ENCODE measurements around the gene CYFIP1.

Gene CYFIP1

DNA sequence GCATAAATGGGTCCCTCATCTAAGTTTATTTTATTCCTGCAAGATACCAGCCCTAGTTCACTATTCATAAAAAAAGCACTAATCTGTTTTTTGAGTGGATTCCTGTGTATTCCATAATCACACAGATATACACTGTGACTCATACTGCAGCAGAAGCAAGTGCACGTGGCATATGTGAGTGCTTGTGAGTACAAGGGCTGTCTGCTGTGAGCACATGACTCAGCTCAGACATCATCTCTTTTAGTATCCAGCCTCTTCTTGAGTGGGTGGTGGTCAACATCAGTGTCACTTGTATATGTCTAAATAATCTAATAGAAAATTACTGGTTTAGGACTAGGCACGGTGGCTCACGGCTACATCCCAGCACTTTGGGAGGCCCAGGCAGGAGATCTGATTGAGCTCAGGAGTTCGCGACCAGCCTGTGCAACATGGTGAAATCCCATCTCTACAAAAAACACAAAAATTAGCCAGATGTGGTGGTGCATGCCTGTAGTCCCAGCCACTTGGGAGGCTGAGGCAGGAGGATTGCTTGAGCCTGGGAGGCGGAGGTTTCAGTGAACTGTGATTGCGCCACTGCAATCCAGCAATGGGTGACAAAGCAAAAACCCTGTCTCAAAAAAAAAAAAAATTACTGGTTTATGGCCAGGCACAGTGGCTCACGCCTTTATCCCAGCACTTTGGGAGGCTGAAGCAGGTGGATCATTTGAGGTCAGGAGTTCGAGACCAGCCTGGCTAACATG is 91.9 kb downstream of the CYFIP1 start:
- peaks cover 25 to 32% of the 10 kb centered on the region in 2 experiments for H3K36me3 ChIP-seq (ENCODE audit: control insufficient read depth in 1 of 2, insufficient read depth in 2 of 2, low read length in 2 of 2)
- H4K91ac ChIP-seq (ENCODE audit: low read depth, low read length) = no peak overlapping the region
- H3K4ac ChIP-seq (ENCODE audit: low read depth, low read length) = no peak overlapping the region
- no peaks in the 10 kb centered on the region for H3K27me3 ChIP-seq (ENCODE audit: insufficient read depth, low read length)
- peaks cover 2% of the 10 kb centered on the region for H3K9me3 ChIP-seq (ENCODE audit: insufficient read depth, low read depth, low read length)
- H4K8ac ChIP-seq (ENCODE audit: low read depth, low read length) = no peak overlapping the region
- no peak overlapping the region for H2AFZ ChIP-seq (ENCODE audit: insufficient read depth, low read length, poor library complexity)
- H3K18ac ChIP-seq (ENCODE audit: low read length) = no peak overlapping the region
- no peak overlapping the region for H3K27ac ChIP-seq (ENCODE audit: low read depth, low read length)
- H3K4me3 ChIP-seq (ENCODE audit: low read depth, low read length) = no peak overlapping the region
- no peak overlapping the region for H2AK5ac ChIP-seq (ENCODE audit: low read length)
- H3K23ac ChIP-seq (ENCODE audit: low read length) = no peak overlapping the region
- H2BK5ac ChIP-seq (ENCODE audit: low read depth, low read length, poor library complexity) = no peak overlapping the region
- no peak overlapping the region for H3K4me2 ChIP-seq (ENCODE audit: low read length)
- no peaks in the 10 kb centered on the region for H3K79me2 ChIP-seq (ENCODE audit: control insufficient read depth, insufficient read depth, low read length, poor library complexity)
- no peak overlapping the region for H2BK12ac ChIP-seq (ENCODE audit: low read length)
- no peak overlapping the region for H3K9ac ChIP-seq (ENCODE audit: low read length)
- no peak overlapping the region for H4K12ac ChIP-seq (ENCODE audit: low read depth, low read length)
- peak; percentile 64 to 73 for DNase-seq
- no CpG with 5 or more reads among the region's 9 CpGs for WGBS (ENCODE audit: extremely low coverage, insufficient coverage, insufficient read length)
- H2BK120ac ChIP-seq (ENCODE audit: insufficient read depth, low read length, poor library complexity) = no peak overlapping the region
- H3K14ac ChIP-seq (ENCODE audit: low read length) = no peak overlapping the region
- peaks cover 6 to 9% of the 10 kb centered on the region in 2 experiments for H3K4me1 ChIP-seq (ENCODE audit: control insufficient read depth in 1 of 2, insufficient read depth in 2 of 2, low read length in 2 of 2)
- H3K79me1 ChIP-seq (ENCODE audit: low read length) = peaks cover 2% of the 10 kb centered on the region

DNA sequence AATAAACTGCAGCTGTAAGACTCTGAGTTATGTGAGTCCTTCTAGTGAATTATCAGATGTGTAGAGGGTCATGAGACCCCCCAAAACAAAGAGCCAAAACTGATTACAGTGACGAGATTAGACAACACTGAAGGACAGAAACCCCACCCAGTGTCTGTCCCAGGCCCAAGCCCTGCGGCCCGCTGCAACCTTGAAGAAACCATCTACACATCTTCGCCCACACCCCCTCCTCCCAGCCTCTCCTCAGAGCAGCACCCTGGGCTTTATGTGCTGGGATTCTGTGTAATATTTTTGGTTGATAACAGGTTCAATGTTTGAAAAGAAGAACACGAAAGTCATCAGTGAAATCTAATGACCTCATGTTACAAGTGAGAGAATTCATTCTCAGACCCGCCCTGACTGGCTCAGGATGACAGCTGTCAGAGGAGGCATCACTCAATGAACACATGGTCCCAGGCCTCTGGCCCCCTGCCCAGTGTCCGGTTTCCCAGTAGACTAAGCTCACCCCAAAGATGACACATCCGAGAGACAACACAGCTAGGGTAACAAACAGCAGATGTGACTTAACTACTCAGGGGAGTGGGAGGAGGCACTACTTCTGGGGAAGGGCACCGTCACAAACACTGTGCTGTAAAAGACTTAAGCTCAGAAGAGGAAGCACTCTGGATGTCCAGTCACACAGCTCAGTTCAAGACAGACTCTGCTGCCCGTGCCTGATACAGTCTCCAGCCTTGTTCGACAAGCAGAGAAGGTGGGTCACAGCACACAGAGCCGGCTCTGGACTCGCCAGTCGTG is 92.8 kb downstream of the CYFIP1 start:
- H2BK12ac ChIP-seq (ENCODE audit: low read length) = no peak overlapping the region
- H3K14ac ChIP-seq (ENCODE audit: low read length) = no peak overlapping the region
- no peaks in the 10 kb centered on the region for H3K79me1 ChIP-seq (ENCODE audit: low read length)
- H4K91ac ChIP-seq (ENCODE audit: low read depth, low read length) = no peak overlapping the region
- no peak overlapping the region for H3K23ac ChIP-seq (ENCODE audit: low read length)
- H3K9me3 ChIP-seq (ENCODE audit: insufficient read depth, low read depth, low read length) = peaks cover 2% of the 10 kb centered on the region
- no peak overlapping the region for H4K8ac ChIP-seq (ENCODE audit: low read depth, low read length)
- no peak overlapping the region for H2AK5ac ChIP-seq (ENCODE audit: low read length)
- no CpG with 5 or more reads among the region's 14 CpGs for WGBS (ENCODE audit: extremely low coverage, insufficient coverage, insufficient read length)
- peaks cover 30 to 35% of the 10 kb centered on the region in 2 experiments for H3K36me3 ChIP-seq (ENCODE audit: control insufficient read depth in 1 of 2, insufficient read depth in 2 of 2, low read length in 2 of 2)
- H3K4me1 ChIP-seq (ENCODE audit: control insufficient read depth in 1 of 2, insufficient read depth in 2 of 2, low read length in 2 of 2) = peaks cover 3 to 6% of the 10 kb centered on the region in 2 experiments
- no peak overlapping the region for H3K4ac ChIP-seq (ENCODE audit: low read depth, low read length)
- no peaks in the 10 kb centered on the region for H3K79me2 ChIP-seq (ENCODE audit: control insufficient read depth, insufficient read depth, low read length, poor library complexity)
- DNase-seq = peak in 1 of 2 donors; percentile 12
- no peak overlapping the region for H3K4me3 ChIP-seq (ENCODE audit: low read depth, low read length)
- H2BK5ac ChIP-seq (ENCODE audit: low read depth, low read length, poor library complexity) = no peak overlapping the region
- no peak overlapping the region for H3K18ac ChIP-seq (ENCODE audit: low read length)
- no peak overlapping the region for H4K12ac ChIP-seq (ENCODE audit: low read depth, low read length)
- H2AFZ ChIP-seq (ENCODE audit: insufficient read depth, low read length, poor library complexity) = no peak overlapping the region
- H2BK120ac ChIP-seq (ENCODE audit: insufficient read depth, low read length, poor library complexity) = no peak overlapping the region
- no peak overlapping the region for H3K27ac ChIP-seq (ENCODE audit: low read depth, low read length)
- H3K4me2 ChIP-seq (ENCODE audit: low read length) = no peak overlapping the region
- no peak overlapping the region for H3K9ac ChIP-seq (ENCODE audit: low read length)
- H3K27me3 ChIP-seq (ENCODE audit: insufficient read depth, low read length) = no peaks in the 10 kb centered on the region

- Histone ChIP-seq H2AK5ac (ENCODE audit: low read length) (no peak overlapping the region), H3K18ac (ENCODE audit: low read length) (no peak overlapping the region), H3K4me1 (ENCODE audit: control insufficient read depth in 1 of 2, insufficient read depth in 2 of 2, low read length in 2 of 2) (peaks cover 0 to 6% of the 10 kb centered on the region in 2 experiments), H3K27ac (ENCODE audit: low read depth, low read length) (no peak overlapping the region), H4K8ac (ENCODE audit: low read depth, low read length) (no peak overlapping the region), H3K9ac (ENCODE audit: low read length) (no peak overlapping the region), H2BK12ac (ENCODE audit: low read length) (no peak overlapping the region), H3K79me2 (ENCODE audit: control insufficient read depth, insufficient read depth, low read length, poor library complexity) (no peaks in the 10 kb centered on the region), H3K14ac (ENCODE audit: low read length) (no peak overlapping the region), H2AFZ (ENCODE audit: insufficient read depth, low read length, poor library complexity) (no peak overlapping the region), H2BK120ac (ENCODE audit: insufficient read depth, low read length, poor library complexity) (no peak overlapping the region), H3K4me3 (ENCODE audit: low read depth, low read length) (no peak overlapping the region), H4K91ac (ENCODE audit: low read depth, low read length) (no peak overlapping the region), H2BK5ac (ENCODE audit: low read depth, low read length, poor library complexity) (no peak overlapping the region), H4K12ac (ENCODE audit: low read depth, low read length) (no peak overlapping the region), H3K4me2 (ENCODE audit: low read length) (no peak overlapping the region), H3K27me3 (ENCODE audit: insufficient read depth, low read length) (no peaks in the 10 kb centered on the region), H3K36me3 (ENCODE audit: control insufficient read depth in 1 of 2, insufficient read depth in 2 of 2, low read length in 2 of 2) (peaks cover 35 to 44% of the 10 kb centered on the region in 2 experiments), H3K79me1 (ENCODE audit: low read length) (no peaks in the 10 kb centered on the region), H3K4ac (ENCODE audit: low read depth, low read length) (no peak overlapping the region), H3K9me3 (ENCODE audit: insufficient read depth, low read depth, low read length) (peaks cover 2% of the 10 kb centered on the region), H3K23ac (ENCODE audit: low read length) (no peak overlapping the region)
- no peak for DNase-seq
- WGBS (ENCODE audit: extremely low coverage, insufficient coverage, insufficient read length) = no CpG with 5 or more reads among the region's 6 CpGs
Observed at GRCh38 chr15:22885120-22885519, 95.0 kb downstream of the CYFIP1 start.

DNA sequence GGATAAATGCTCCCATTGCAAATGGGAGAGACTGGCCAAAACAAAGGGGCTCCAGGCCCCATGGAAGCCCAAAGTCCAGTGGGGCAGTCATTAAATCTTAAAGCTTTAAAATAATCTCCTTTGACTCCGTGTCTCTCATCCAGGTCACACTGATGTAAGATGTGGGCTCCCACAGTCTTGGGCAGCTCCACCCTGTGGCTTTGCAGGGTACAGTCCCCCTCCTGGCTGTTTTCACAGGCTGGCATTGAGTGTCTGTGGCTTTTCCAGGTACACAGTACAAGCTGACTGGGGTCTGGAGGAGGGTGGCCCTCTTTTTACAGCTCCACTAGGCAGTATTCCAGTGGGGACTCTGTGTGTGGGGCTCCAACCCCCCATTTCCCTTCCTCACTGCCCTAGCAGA is 95.8 kb downstream of the CYFIP1 start:
- H4K12ac ChIP-seq (ENCODE audit: low read depth, low read length) = no peak overlapping the region
- H4K91ac ChIP-seq (ENCODE audit: low read depth, low read length) = no peak overlapping the region
- H3K4me3 ChIP-seq (ENCODE audit: low read depth, low read length) = no peak overlapping the region
- H3K79me2 ChIP-seq (ENCODE audit: control insufficient read depth, insufficient read depth, low read length, poor library complexity) = no peaks in the 10 kb centered on the region
- no peak overlapping the region for H3K4me2 ChIP-seq (ENCODE audit: low read length)
- H2AFZ ChIP-seq (ENCODE audit: insufficient read depth, low read length, poor library complexity) = no peak overlapping the region
- H3K14ac ChIP-seq (ENCODE audit: low read length) = no peak overlapping the region
- H2BK120ac ChIP-seq (ENCODE audit: insufficient read depth, low read length, poor library complexity) = no peak overlapping the region
- no CpG with 5 or more reads among the region's 1 CpG for WGBS (ENCODE audit: extremely low coverage, insufficient coverage, insufficient read length)
- H2AK5ac ChIP-seq (ENCODE audit: low read length) = no peak overlapping the region
- H3K27ac ChIP-seq (ENCODE audit: low read depth, low read length) = no peak overlapping the region
- no peak overlapping the region for H3K4ac ChIP-seq (ENCODE audit: low read depth, low read length)
- H3K9ac ChIP-seq (ENCODE audit: low read length) = no peak overlapping the region
- H3K9me3 ChIP-seq (ENCODE audit: insufficient read depth, low read depth, low read length) = peaks cover 2% of the 10 kb centered on the region
- H3K18ac ChIP-seq (ENCODE audit: low read length) = no peak overlapping the region
- no peak overlapping the region for H3K23ac ChIP-seq (ENCODE audit: low read length)
- no peak overlapping the region for H2BK12ac ChIP-seq (ENCODE audit: low read length)
- no peak overlapping the region for H4K8ac ChIP-seq (ENCODE audit: low read depth, low read length)
- H3K27me3 ChIP-seq (ENCODE audit: insufficient read depth, low read length) = no peaks in the 10 kb centered on the region
- peaks cover 37 to 46% of the 10 kb centered on the region in 2 experiments for H3K36me3 ChIP-seq (ENCODE audit: control insufficient read depth in 1 of 2, insufficient read depth in 2 of 2, low read length in 2 of 2)
- peaks cover 0 to 6% of the 10 kb centered on the region in 2 experiments for H3K4me1 ChIP-seq (ENCODE audit: control insufficient read depth in 1 of 2, insufficient read depth in 2 of 2, low read length in 2 of 2)
- H2BK5ac ChIP-seq (ENCODE audit: low read depth, low read length, poor library complexity) = no peak overlapping the region
- DNase-seq = no peak
- H3K79me1 ChIP-seq (ENCODE audit: low read length) = no peaks in the 10 kb centered on the region
